Skeletal muscle tissue (tissue), 4 donors: ENCODE measurements around the gene PARD6B. TPM values are rescaled to one million over a fixed set of nuclear protein-coding genes. Genes with fewer than 3 reads are reported as not detected.
"Not testable (repeated sequence)": the region's sequence is repeated elsewhere in the genome, so short reads cannot be mapped to it uniquely, and the experiment has no call there.

Experiments used
- H3K27ac ChIP-seq: one replicate; pipeline ENCODE4 v1.7.0; 2013; ENCODE audit warnings: mild to moderate bottlenecking, low read depth, low read length, inconsistent platforms
- H3K27me3 ChIP-seq, 3 donors: one replicate each; pipeline ENCODE4 v1.7.0; 2013; ENCODE audit warnings: low read length in 3 of 3; ENCODE audit not compliant: control insufficient read depth in 3 of 3, insufficient read depth in 3 of 3
- H3K36me3 ChIP-seq, 3 donors: one replicate each; pipeline ENCODE4 v1.7.0; 2013; ENCODE audit warnings: low read length in 3 of 3; ENCODE audit not compliant: control insufficient read depth in 3 of 3, insufficient read depth in 3 of 3
- H3K4me1 ChIP-seq, 3 donors: one replicate each; pipeline ENCODE4 v1.7.0; 2013; ENCODE audit warnings: low read length in 3 of 3, mild to moderate bottlenecking in 3 of 3; ENCODE audit not compliant: control insufficient read depth in 3 of 3, insufficient read depth in 3 of 3
- H3K4me3 ChIP-seq, 3 donors: one replicate each; pipeline ENCODE4 v1.7.0; 2013; ENCODE audit warnings: low read length in 3 of 3
- H3K9ac ChIP-seq, 3 donors: one replicate each; pipeline ENCODE4 v1.7.0; 2013; ENCODE audit warnings: low read length in 3 of 3, mild to moderate bottlenecking in 3 of 3, moderate library complexity in 2 of 3, low read depth in 1 of 3
- H3K9me3 ChIP-seq, 3 donors: one replicate each; pipeline ENCODE4 v1.7.0; 2013; ENCODE audit warnings: low read length in 3 of 3; ENCODE audit not compliant: control insufficient read depth in 3 of 3
- total RNA-seq: library from RNA; depleted of rRNA; stranded (reverse); fragments of >200 nt; gene quantifications from one replicate; pipeline ENCODE4 v1.2.3, GENCODE V29; 2014
- donor health status: Osteomylitis.

PARD6B gene
- total RNA-seq, 1 donor from 2014 or later: 0.52 TPM

DNA sequence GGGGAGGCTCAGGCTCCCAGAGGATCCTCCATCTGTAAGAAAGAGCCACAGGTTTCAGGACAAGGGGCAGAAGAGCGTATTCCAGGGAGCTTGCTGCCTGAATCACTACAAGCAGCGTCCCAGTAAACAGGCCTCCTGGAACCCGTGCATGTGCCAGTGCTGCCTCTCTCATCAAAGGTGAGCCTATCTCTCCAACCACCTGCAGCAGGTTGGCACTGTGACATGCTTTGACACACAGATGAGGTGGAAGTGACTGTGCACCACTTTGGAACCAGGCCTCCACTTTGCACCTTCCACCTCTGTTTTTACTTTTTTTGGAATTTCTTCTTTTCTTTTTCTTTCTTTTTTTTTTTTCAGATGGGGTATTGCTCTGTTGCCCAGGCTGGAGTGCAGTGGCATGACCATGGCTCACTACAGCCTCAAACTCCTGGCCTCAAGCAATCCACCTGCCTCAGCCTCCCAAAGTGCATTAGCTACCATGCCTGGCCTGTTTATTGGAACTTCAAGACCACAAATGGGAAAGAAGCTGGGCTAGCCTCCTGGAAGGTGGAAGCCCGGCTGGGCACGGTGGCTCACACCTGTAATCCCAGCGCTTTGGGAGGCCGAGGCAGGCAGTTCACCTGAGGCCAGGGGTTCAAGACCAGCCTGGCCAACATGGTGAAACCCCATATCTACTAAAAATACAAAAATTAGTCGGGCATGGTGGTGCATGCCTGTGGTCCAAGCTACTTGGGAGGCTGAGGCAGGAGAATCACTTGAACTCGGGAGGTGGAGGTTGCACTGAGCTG lies 27.5 kb upstream of the PARD6B start:
- not testable (repeated sequence) for H3K27me3 ChIP-seq, H3K36me3 ChIP-seq, H3K9ac ChIP-seq, H3K27ac ChIP-seq, H3K4me3 ChIP-seq, H3K9me3 ChIP-seq, H3K4me1 ChIP-seq

DNA sequence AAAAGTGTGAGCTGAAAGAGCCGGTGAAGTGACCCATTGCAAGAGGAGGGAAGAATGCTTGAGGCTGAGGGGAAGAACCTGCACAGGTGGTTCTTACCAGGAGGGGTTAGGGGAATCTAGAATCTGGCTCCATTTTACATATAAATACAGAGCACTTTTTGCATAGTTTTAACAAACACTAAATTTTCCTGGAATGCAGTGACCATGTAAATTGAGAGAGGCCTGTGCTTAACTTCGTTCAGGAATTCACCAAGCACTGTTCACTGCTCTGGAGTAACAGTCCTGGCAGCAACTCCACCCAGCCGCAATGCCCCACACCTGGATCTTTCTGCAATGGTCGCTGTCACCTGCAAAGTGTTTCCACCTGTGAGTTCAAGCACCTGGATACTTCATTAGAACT lies 26.9 kb upstream of the PARD6B start:
- no peak overlapping the region for H3K27ac ChIP-seq
- no peak overlapping the region for H3K4me3 ChIP-seq
- no peaks in the 10 kb centered on the region for H3K4me1 ChIP-seq
- H3K27me3 ChIP-seq: no peaks in the 10 kb centered on the region
- H3K9me3 ChIP-seq: no peaks in the 10 kb centered on the region
- no peaks in the 10 kb centered on the region for H3K36me3 ChIP-seq
- no peak overlapping the region for H3K9ac ChIP-seq

GRCh38 chr20:50704971-50705370 lies 26.4 kb upstream of the PARD6B start:
- Histone ChIP-seq H3K9ac (no peak overlapping the region), H3K4me1 (no peaks in the 10 kb centered on the region), H3K4me3 (no peak overlapping the region), H3K27ac (no peak overlapping the region), H3K27me3 (no peaks in the 10 kb centered on the region), H3K36me3 (no peaks in the 10 kb centered on the region), H3K9me3 (no peaks in the 10 kb centered on the region)

- H3K36me3 ChIP-seq: no peaks in the 10 kb centered on the region
- no peak overlapping the region for H3K4me3 ChIP-seq
- H3K9ac ChIP-seq: no peak overlapping the region
- H3K27me3 ChIP-seq: no peaks in the 10 kb centered on the region
- H3K27ac ChIP-seq: no peak overlapping the region
- no peaks in the 10 kb centered on the region for H3K9me3 ChIP-seq
- peaks cover 3 to 5% (median 4%) of the 10 kb centered on the region in 3 donors for H3K4me1 ChIP-seq
Measured at GRCh38 chr20:50708845-50709635, 22.3 kb upstream of the PARD6B start.

GRCh38 chr20:50709636-50709973 lies 21.8 kb upstream of the PARD6B start:
- Histone ChIP-seq H3K27me3 (no peaks in the 10 kb centered on the region), H3K4me3 (no peak overlapping the region), H3K9me3 (no peaks in the 10 kb centered on the region), H3K27ac (no peak overlapping the region), H3K36me3 (no peaks in the 10 kb centered on the region), H3K9ac (no peak overlapping the region), H3K4me1 (peaks cover 3 to 5% (median 4%) of the 10 kb centered on the region in 3 donors)

GRCh38 chr20:50710492-50711063 lies 20.8 kb upstream of the PARD6B start:
- Histone ChIP-seq H3K4me1 (peaks cover 3 to 5% (median 4%) of the 10 kb centered on the region in 3 donors), H3K4me3 (no peak overlapping the region), H3K27me3 (no peaks in the 10 kb centered on the region), H3K36me3 (no peaks in the 10 kb centered on the region), H3K9ac (no peak overlapping the region), H3K9me3 (no peaks in the 10 kb centered on the region), H3K27ac (no peak overlapping the region)

- Histone ChIP-seq H3K36me3 (no peaks in the 10 kb centered on the region), H3K9ac (no peak overlapping the region)
Measured at GRCh38 chr20:50711113-50711825, 20.1 kb upstream of the PARD6B start.

DNA sequence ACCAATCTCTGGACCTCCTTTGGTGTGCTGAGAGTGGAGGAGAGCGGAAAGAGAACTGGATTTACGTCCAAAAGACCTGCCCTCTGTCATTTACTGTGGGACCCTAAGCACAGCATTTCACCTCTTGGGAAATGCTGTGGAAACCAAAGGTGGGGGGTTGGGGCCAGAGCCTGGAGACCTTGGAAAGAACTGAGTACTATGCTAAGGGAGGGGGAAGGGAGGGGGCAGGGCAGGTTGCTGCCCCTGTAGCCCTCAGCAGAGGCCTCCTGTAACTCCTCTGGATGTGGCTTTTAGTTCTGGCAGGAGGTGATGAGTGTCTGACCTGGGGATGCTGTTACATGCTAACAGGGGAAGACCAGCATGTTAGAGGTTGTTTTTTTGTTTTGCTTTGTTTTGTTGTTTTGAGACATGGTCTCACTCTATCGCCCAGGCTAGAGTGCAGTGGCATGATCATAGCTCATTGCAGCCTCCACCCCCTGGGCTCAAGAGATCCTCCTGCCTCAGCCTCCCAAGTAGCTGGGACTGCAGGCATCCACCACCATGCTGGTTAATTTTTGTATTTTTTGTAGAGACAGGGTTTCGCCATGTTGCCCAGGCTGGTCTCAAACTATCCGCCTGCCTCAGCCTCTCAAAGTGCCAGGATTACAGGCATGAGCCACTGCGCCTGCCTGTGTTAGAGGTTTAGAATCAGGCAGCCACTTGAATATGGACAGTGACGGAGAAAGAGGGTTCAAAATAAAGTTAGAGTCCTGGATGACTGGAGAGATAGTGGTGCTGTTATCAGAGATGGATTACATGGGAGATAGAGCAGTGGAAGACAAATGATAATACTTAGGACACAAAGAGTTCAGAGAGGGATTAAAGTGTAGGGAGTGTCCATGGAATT lies 18.4 kb upstream of the PARD6B start:
- Histone ChIP-seq H3K27me3 (no peaks in the 10 kb centered on the region), H3K4me3 (no peak overlapping the region), H3K4me1 (peaks cover 5 to 7% (median 7%) of the 10 kb centered on the region in 3 donors), H3K27ac (no peak overlapping the region), H3K36me3 (no peaks in the 10 kb centered on the region), H3K9ac (no peak overlapping the region), H3K9me3 (no peaks in the 10 kb centered on the region)

More at GRCh38 chr20:50711113-50711825, 20.1 kb upstream of the PARD6B start:
- Histone ChIP-seq H3K4me3 (no peak overlapping the region), H3K4me1 (peaks cover 3 to 5% (median 4%) of the 10 kb centered on the region in 3 donors), H3K27me3 (no peaks in the 10 kb centered on the region), H3K9me3 (no peaks in the 10 kb centered on the region), H3K27ac (no peak overlapping the region)

GRCh38 chr20:50713657-50714101 lies 17.7 kb upstream of the PARD6B start:
- Histone ChIP-seq H3K27me3 (no peaks in the 10 kb centered on the region), H3K9me3 (no peaks in the 10 kb centered on the region), H3K27ac (no peak overlapping the region), H3K4me1 (peaks cover 5 to 13% (median 7%) of the 10 kb centered on the region in 3 donors), H3K9ac (peak overlapping the region in 1 of 3 donors; percentile 47), H3K4me3 (no peak overlapping the region), H3K36me3 (no peaks in the 10 kb centered on the region)
